HCT116 (cell line): Measurements from ENCODE around the gene PSMB5. TPM values are rescaled to one million over a fixed set of nuclear protein-coding genes. Genes with fewer than 3 reads are reported as not detected.

Experiments
- ATAC-seq: fragments of 200-7000 bp; cut with Tn5 transposase; 2 replicates; pipeline ENCODE4 v1.9.1; 2020; ENCODE audit warnings: mild to moderate bottlenecking, moderate library complexity
- BruUV-seq: library from RNA; stranded (reverse); fragments of 400-500 nt; replicated peaks from 2 replicates; lab custom pipeline; 2021; lab: Mats Ljungman, UMichigan
- CTCF ChIA-PET: fragments of 300-600 bp; sonication (Branson Sonifier 250); formaldehyde crosslinking; loops from one replicate; lab custom pipeline; 2021; ENCODE audit warnings: antibody characterized with exemption; lab: Charles Lee
- POLR2A ChIA-PET: fragments of 300-600, 350-600 bp; sonication (Branson Sonifier 250); formaldehyde crosslinking; loops from one replicate; lab custom pipeline; 2021; ENCODE audit warnings: antibody characterized with exemption; lab: Charles Lee
- RAD21 ChIA-PET, 2 experiments: fragments of 300-600 bp; sonication (Branson Sonifier 250); formaldehyde crosslinking; loops; one replicate each; lab custom pipeline; 2023; ENCODE audit warnings: low total read pairs in 2 of 2; ENCODE audit not compliant: uncharacterized antibody in 2 of 2, unreplicated experiment in 2 of 2, low non-redundant PET in 1 of 2; lab: Charles Lee
- DNase-seq: peaks from one replicate; pipeline ENCODE4 v3.0.0-alpha.2; 2010; ENCODE audit warnings: low read depth, low spot score
- H2AFZ ChIP-seq: fragments of 200-600 bp; shearing (Covaris generic), sonication (generic); 2 replicates; pipeline ENCODE4 v1.6.1; 2017; ENCODE audit warnings: low read depth, mixed run types, mixed read lengths, antibody characterized with exemption, low read length; ENCODE audit not compliant: poor library complexity, severe bottlenecking
- H3K27ac ChIP-seq: 2 replicates; pipeline ENCODE4 v1.5.1; 2012; ENCODE audit warnings: low read depth, low read length
- H3K27me3 ChIP-seq: fragments of 200-600 bp; sonication (generic); 2 replicates; pipeline ENCODE4 v1.6.1; 2016; ENCODE audit warnings: mixed run types, low read length, mixed read lengths; ENCODE audit not compliant: insufficient read depth
- H3K36me3 ChIP-seq, 2 experiments: fragments of 200-500 bp in 1 of 2; fragments of 200-600 bp in 1 of 2; sonication (Bioruptor generic) in 1 of 2; sonication (generic) in 1 of 2; 2 replicates each; pipeline versions ENCODE4 v1.5.1 to v1.6.1; 2014 to 2016; ENCODE audit warnings: low read length in 2 of 2, inconsistent platforms in 1 of 2, mixed read lengths in 1 of 2, mixed run types in 1 of 2; ENCODE audit not compliant: insufficient read depth in 2 of 2, control insufficient read depth in 1 of 2
- H3K4me1 ChIP-seq, 2 experiments: fragments of 200-600 bp in 1 of 2; sonication (generic) in 1 of 2; 2 replicates each; pipeline versions ENCODE4 v1.5.1 to v1.6.1; 2012 to 2017; ENCODE audit warnings: low read length in 2 of 2, inconsistent platforms in 1 of 2, mild to moderate bottlenecking in 1 of 2, mixed read lengths in 1 of 2, mixed run types in 1 of 2, moderate library complexity in 1 of 2; ENCODE audit not compliant: insufficient read depth in 2 of 2, control insufficient read depth in 1 of 2
- H3K4me2 ChIP-seq: fragments of 200-600 bp; sonication (generic); 2 replicates; pipeline ENCODE4 v1.6.1; 2017; ENCODE audit warnings: mixed run types, low read length, mixed read lengths
- H3K4me3 ChIP-seq, 2 experiments: fragments of 200-600 bp in 1 of 2; sonication (generic) in 1 of 2; replicated peaks in 1 of 2; 2 replicates each; pipeline ENCODE4 v1.5.1; 2011 to 2016; ENCODE audit warnings: low read length in 2 of 2, control low read depth in 1 of 2, low read depth in 1 of 2, mild to moderate bottlenecking in 1 of 2, mixed read lengths in 1 of 2, mixed run types in 1 of 2
- H3K79me2 ChIP-seq: fragments of 200-600 bp; sonication (generic); 2 replicates; pipeline ENCODE4 v1.6.1; 2017; ENCODE audit warnings: mild to moderate bottlenecking, mixed run types, low read length, moderate library complexity, mixed read lengths; ENCODE audit not compliant: insufficient read depth
- H3K9ac ChIP-seq: fragments of 200-600 bp; sonication (generic); 2 replicates; pipeline ENCODE4 v1.6.1; 2016; ENCODE audit warnings: low read length, mixed read lengths
- H3K9me2 ChIP-seq: fragments of 200-600 bp; sonication (generic), shearing (Covaris generic); 2 replicates; pipeline ENCODE4 v1.6.1; 2017; ENCODE audit warnings: mixed run types, mild to moderate bottlenecking, moderate library complexity; ENCODE audit not compliant: insufficient read depth
- H3K9me3 ChIP-seq, 2 experiments: fragments of 200-500 bp in 1 of 2; fragments of 200-600 bp in 1 of 2; sonication (Bioruptor generic) in 1 of 2; sonication (generic) in 1 of 2; 2 replicates each; pipeline ENCODE4 v1.6.1; 2014 to 2017; ENCODE audit warnings: low read length in 2 of 2, mixed read lengths in 2 of 2, inconsistent platforms in 1 of 2, low read depth in 1 of 2, mild to moderate bottlenecking in 1 of 2, mixed run types in 1 of 2, moderate library complexity in 1 of 2; ENCODE audit not compliant: control insufficient read depth in 1 of 2, insufficient read depth in 1 of 2
- H4K20me1 ChIP-seq: fragments of 200-600 bp; sonication (generic), shearing (Covaris generic); 2 replicates; pipeline ENCODE4 v1.6.1; 2017; ENCODE audit warnings: mixed run types, mild to moderate bottlenecking, moderate library complexity; ENCODE audit not compliant: insufficient read depth
- EZH2phosphoT487 ChIP-seq: fragments of 200-600 bp; IDR thresholded peaks from 2 replicates; pipeline ENCODE4 v1.6.1; 2018; ENCODE audit warnings: antibody characterized with exemption, borderline replicate concordance
- FOSL1 ChIP-seq: IDR thresholded peaks from 2 replicates; pipeline ENCODE4 v1.6.1; 2012; ENCODE audit warnings: low read depth
- JUND ChIP-seq: IDR thresholded peaks from 2 replicates; pipeline ENCODE4 v1.6.1; 2012
- POLR2A ChIP-seq: IDR thresholded peaks from 2 replicates; pipeline ENCODE4 v1.7.0; 2011; ENCODE audit warnings: borderline replicate concordance; ENCODE audit not compliant: insufficient read depth, insufficient read length; ENCODE audit errors: extremely low read depth
- POLR2AphosphoS5 ChIP-seq: IDR thresholded peaks from 2 replicates; pipeline ENCODE4 v1.6.1; 2011; ENCODE audit warnings: mild to moderate bottlenecking, low read depth, low read length, moderate library complexity
- SIN3A ChIP-seq: IDR thresholded peaks from 2 replicates; pipeline ENCODE4 v1.6.1; 2012; ENCODE audit warnings: low read depth
- SP1 ChIP-seq: IDR thresholded peaks from 2 replicates; pipeline ENCODE4 v1.6.1; 2012; ENCODE audit warnings: low read depth
- TCF7L2 ChIP-seq: IDR thresholded peaks from 2 replicates; pipeline ENCODE4 v1.7.0; 2011; ENCODE audit warnings: borderline replicate concordance, inconsistent platforms; ENCODE audit not compliant: insufficient read depth, insufficient read length; ENCODE audit errors: extremely low read depth
- ZFX ChIP-seq: fragments of 450-650 bp; IDR thresholded peaks from 2 replicates; pipeline ENCODE4 v1.6.1; 2017
- intact Hi-C: fragments of 100-400 bp; cut with micrococcal nuclease; formaldehyde crosslinking; loops from 2 replicates; pipeline ENCODE4 v1.10.0; 2022
- total RNA-seq: library from RNA; stranded (reverse); gene quantifications from one replicate; pipeline ENCODE4 v1.2.1, GENCODE V29; 2021; ENCODE audit not compliant: unreplicated experiment
- TF ChIP-seq, protein P1 (sequence below): IDR thresholded peaks from 2 replicates; pipeline ENCODE4 v1.6.1; 2012
- TF ChIP-seq, protein P2 (sequence below): IDR thresholded peaks from 2 replicates; pipeline ENCODE4 v1.6.1; 2012; ENCODE audit warnings: low read depth

PSMB5 gene
- total RNA-seq, 1 experiment from 2014 or later = 212 TPM

DNA sequence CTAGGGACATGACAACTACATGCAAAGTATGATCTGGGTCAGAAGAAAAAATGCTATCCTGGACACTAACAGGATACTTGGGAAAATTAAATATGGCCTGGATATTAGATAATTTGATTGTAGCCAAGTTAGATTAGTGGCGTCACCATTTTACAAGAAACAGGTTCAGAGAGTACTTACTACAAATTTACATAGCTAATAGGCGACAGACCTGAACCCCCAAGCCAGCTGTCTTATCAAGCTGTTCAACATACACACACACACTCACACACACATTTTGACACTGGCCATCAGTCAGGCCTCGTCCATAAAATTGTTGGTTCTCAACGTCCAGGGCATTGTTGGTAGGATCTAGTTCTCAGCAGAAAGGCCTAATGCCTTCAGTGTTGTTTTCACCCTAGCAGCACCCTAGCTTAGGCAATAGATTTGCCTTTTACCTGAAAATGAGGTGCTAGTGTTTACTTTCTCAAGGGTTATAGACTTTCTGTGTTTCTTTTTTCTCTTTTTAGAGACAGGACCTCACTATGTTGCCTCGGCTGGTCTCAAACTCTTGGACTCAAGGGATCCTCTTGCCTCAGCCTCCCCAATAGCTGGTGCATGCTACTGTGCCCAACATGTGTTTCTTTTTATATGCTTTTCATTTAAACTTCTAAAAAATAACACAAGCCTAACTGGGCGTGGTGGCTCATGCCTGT, 21.5 kb downstream of the PSMB5 start:
- ChIA-PET POLR2A (no interaction called here), CTCF (interaction anchor here (0.8 to 1.3 kb wide), 2 partner anchors 27 to 43 kb away, joined by 3 to 4 read pairs; no protein-coding TSS in a partner anchor), RAD21 (no interaction called here)
- ATAC-seq (no peak), DNase-seq (no peak)
- TF ChIP-seq, protein P1, sequence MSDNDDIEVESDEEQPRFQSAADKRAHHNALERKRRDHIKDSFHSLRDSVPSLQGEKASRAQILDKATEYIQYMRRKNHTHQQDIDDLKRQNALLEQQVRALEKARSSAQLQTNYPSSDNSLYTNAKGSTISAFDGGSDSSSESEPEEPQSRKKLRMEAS = no peak
- no peak for TF ChIP-seq FOSL1
- no peak for TF ChIP-seq ZFX
- TF ChIP-seq SIN3A = no peak
- TF ChIP-seq SP1 = no peak
- TF ChIP-seq, protein P2, sequence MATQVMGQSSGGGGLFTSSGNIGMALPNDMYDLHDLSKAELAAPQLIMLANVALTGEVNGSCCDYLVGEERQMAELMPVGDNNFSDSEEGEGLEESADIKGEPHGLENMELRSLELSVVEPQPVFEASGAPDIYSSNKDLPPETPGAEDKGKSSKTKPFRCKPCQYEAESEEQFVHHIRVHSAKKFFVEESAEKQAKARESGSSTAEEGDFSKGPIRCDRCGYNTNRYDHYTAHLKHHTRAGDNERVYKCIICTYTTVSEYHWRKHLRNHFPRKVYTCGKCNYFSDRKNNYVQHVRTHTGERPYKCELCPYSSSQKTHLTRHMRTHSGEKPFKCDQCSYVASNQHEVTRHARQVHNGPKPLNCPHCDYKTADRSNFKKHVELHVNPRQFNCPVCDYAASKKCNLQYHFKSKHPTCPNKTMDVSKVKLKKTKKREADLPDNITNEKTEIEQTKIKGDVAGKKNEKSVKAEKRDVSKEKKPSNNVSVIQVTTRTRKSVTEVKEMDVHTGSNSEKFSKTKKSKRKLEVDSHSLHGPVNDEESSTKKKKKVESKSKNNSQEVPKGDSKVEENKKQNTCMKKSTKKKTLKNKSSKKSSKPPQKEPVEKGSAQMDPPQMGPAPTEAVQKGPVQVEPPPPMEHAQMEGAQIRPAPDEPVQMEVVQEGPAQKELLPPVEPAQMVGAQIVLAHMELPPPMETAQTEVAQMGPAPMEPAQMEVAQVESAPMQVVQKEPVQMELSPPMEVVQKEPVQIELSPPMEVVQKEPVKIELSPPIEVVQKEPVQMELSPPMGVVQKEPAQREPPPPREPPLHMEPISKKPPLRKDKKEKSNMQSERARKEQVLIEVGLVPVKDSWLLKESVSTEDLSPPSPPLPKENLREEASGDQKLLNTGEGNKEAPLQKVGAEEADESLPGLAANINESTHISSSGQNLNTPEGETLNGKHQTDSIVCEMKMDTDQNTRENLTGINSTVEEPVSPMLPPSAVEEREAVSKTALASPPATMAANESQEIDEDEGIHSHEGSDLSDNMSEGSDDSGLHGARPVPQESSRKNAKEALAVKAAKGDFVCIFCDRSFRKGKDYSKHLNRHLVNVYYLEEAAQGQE = no peak
- no peak for TF ChIP-seq JUND
- TF ChIP-seq POLR2A = no peak
- no peak for TF ChIP-seq POLR2AphosphoS5
- TF ChIP-seq TCF7L2 = no peak
- no peak for TF ChIP-seq EZH2phosphoT487
- H3K36me3 ChIP-seq = no peaks in the 10 kb centered on the region
- no peaks in the 10 kb centered on the region for H4K20me1 ChIP-seq
- no TSS peak for BruUV-seq
- H3K27ac ChIP-seq = no peak overlapping the region
- H3K27me3 ChIP-seq = no peaks in the 10 kb centered on the region
- intact Hi-C loops = no loop called here
- no peak overlapping the region for H3K4me2 ChIP-seq
- H3K9me3 ChIP-seq = no peaks in the 10 kb centered on the region
- no peak overlapping the region for H3K9ac ChIP-seq
- H3K79me2 ChIP-seq = no peaks in the 10 kb centered on the region
- no peaks in the 10 kb centered on the region for H3K9me2 ChIP-seq
- peaks cover 15 to 32% of the 10 kb centered on the region in 2 experiments for H3K4me1 ChIP-seq
- H3K4me3 ChIP-seq = no peak overlapping the region
- H2AFZ ChIP-seq = no peak overlapping the region
